H1 (cell line): ENCODE data around the gene LOXL1. TPM values are rescaled to one million over a fixed set of nuclear protein-coding genes. Genes with fewer than 3 reads are reported as not detected.

Source experiments
- CTCF ChIA-PET: fragments of 300-600 bp; sonication (Branson Sonifier 250); formaldehyde crosslinking; loops from one replicate; lab custom pipeline; 2021; ENCODE audit not compliant: partially characterized antibody; lab: Charles Lee
- POLR2A ChIA-PET: fragments of 300-600 bp; sonication (Branson Sonifier 250); formaldehyde crosslinking; loops from one replicate; lab custom pipeline; 2021; ENCODE audit warnings: inconsistent platforms; ENCODE audit not compliant: partially characterized antibody; lab: Charles Lee
- DNase-seq, 2 experiments: peaks; one replicate each; pipeline versions ENCODE4 v3.0.0 to v3.0.0-alpha.2; 2010 to 2022; ENCODE audit warnings: low spot score in 2 of 2, low read depth in 1 of 2, mixed read lengths in 1 of 2
- FAIRE-seq: peaks from 2 replicates; lab custom pipeline; 2011; peaks lifted over from hg19 to GRCh38; lab: Jason Lieb, UNC
- H2AFZ ChIP-seq: 2 replicates; pipeline ENCODE4 v1.8.1; 2012; ENCODE audit warnings: low read length, inconsistent platforms
- H2AK5ac ChIP-seq: 2 replicates; pipeline ENCODE4 v1.6.1; 2013; ENCODE audit warnings: low read depth, low read length
- H2BK120ac ChIP-seq: replicated peaks from 2 replicates; pipeline ENCODE3; 2013; ENCODE audit warnings: low read depth, low read length, inconsistent platforms
- H2BK12ac ChIP-seq: 2 replicates; pipeline ENCODE4 v1.6.1; 2013; ENCODE audit warnings: low read depth, low read length
- H2BK15ac ChIP-seq: 2 replicates; pipeline ENCODE4 v1.6.1; 2013; ENCODE audit warnings: low read length
- H2BK20ac ChIP-seq: 2 replicates; pipeline ENCODE4 v1.6.1; 2013; ENCODE audit warnings: low read length
- H2BK5ac ChIP-seq: 2 replicates; pipeline ENCODE4 v1.6.1; 2013; ENCODE audit warnings: low read depth, low read length
- H3K14ac ChIP-seq: 2 replicates; pipeline ENCODE4 v1.6.1; 2013; ENCODE audit warnings: inconsistent platforms; ENCODE audit not compliant: insufficient read length
- H3K18ac ChIP-seq: 2 replicates; pipeline ENCODE4 v1.6.1; 2013; ENCODE audit warnings: low read length; ENCODE audit errors: extremely low read depth
- H3K23ac ChIP-seq: 2 replicates; pipeline ENCODE4 v1.6.1; 2013; ENCODE audit warnings: inconsistent platforms; ENCODE audit not compliant: insufficient read length
- H3K23me2 ChIP-seq: 2 replicates; pipeline ENCODE4 v1.6.1; 2013; ENCODE audit warnings: low read depth, low read length
- H3K27ac ChIP-seq: 2 replicates; pipeline ENCODE4 v1.6.1; 2011; ENCODE audit warnings: low read depth, low read length, inconsistent platforms
- H3K27me3 ChIP-seq, 4 experiments: replicated peaks in 1 of 4; 1 replicate in 1 of 4; 2 replicates in 3 of 4; pipeline versions ENCODE4 v1.6.1 to v1.8.1; 2011 to 2013; ENCODE audit warnings: low read length in 3 of 4, mild to moderate bottlenecking in 3 of 4, inconsistent platforms in 2 of 4, mixed read lengths in 2 of 4, moderate library complexity in 1 of 4; ENCODE audit not compliant: control insufficient read depth in 3 of 4, insufficient read depth in 3 of 4; ENCODE audit errors: extremely low read depth in 1 of 4
- H3K36me3 ChIP-seq, 4 experiments: 2 replicates each; pipeline versions ENCODE4 v1.6.1 to v1.8.1; 2011 to 2013; ENCODE audit warnings: mild to moderate bottlenecking in 4 of 4, low read length in 3 of 4, moderate library complexity in 2 of 4, control low read depth in 1 of 4, inconsistent platforms in 1 of 4; ENCODE audit not compliant: insufficient read depth in 4 of 4, control insufficient read depth in 2 of 4
- H3K4ac ChIP-seq: replicated peaks from 2 replicates; pipeline ENCODE3; 2013; ENCODE audit warnings: low read length, low read depth, mixed read lengths, inconsistent platforms; ENCODE audit not compliant: insufficient read length
- H3K4me1 ChIP-seq, 4 experiments: replicated peaks in 1 of 4; 1 replicate in 1 of 4; 2 replicates in 3 of 4; pipeline versions ENCODE4 v1.6.1 to v1.8.1; 2011 to 2013; ENCODE audit warnings: low read length in 3 of 4, inconsistent platforms in 2 of 4, mixed read lengths in 1 of 4; ENCODE audit not compliant: insufficient read depth in 4 of 4, control insufficient read depth in 3 of 4
- H3K4me2 ChIP-seq, 2 experiments: 2 replicates each; pipeline versions ENCODE4 v1.6.1 to v1.8.1; 2011 to 2013; ENCODE audit warnings: low read depth in 2 of 2, low read length in 2 of 2, control low read depth in 1 of 2, inconsistent platforms in 1 of 2, mild to moderate bottlenecking in 1 of 2; ENCODE audit not compliant: insufficient read depth in 1 of 2
- H3K4me3 ChIP-seq, 4 experiments: fragments of 200-600, 300-600 bp in 1 of 4; sonication (generic), shearing (Covaris generic), sonication (Bioruptor Twin) in 1 of 4; 2 replicates each; pipeline versions ENCODE4 v1.5.1 to v1.8.1; 2011 to 2016; ENCODE audit warnings: low read length in 4 of 4, low read depth in 3 of 4, control low read depth in 2 of 4, inconsistent platforms in 2 of 4, mild to moderate bottlenecking in 2 of 4, mixed read lengths in 1 of 4, moderate library complexity in 1 of 4; ENCODE audit not compliant: insufficient read depth in 2 of 4; ENCODE audit errors: extremely low read depth in 1 of 4
- H3K56ac ChIP-seq: replicated peaks from 2 replicates; pipeline ENCODE3; 2013; ENCODE audit warnings: low read depth, mild to moderate bottlenecking, mixed read lengths, low read length, inconsistent platforms; ENCODE audit not compliant: insufficient read length
- H3K79me1 ChIP-seq: 2 replicates; pipeline ENCODE4 v1.6.1; 2013; ENCODE audit warnings: low read depth, low read length, control low read depth
- H3K79me2 ChIP-seq, 2 experiments: 2 replicates each; pipeline versions ENCODE4 v1.6.1 to v1.8.1; 2012 to 2013; ENCODE audit warnings: low read length in 2 of 2, mild to moderate bottlenecking in 2 of 2, inconsistent platforms in 1 of 2; ENCODE audit not compliant: insufficient read depth in 2 of 2, control insufficient read depth in 1 of 2
- H3K9ac ChIP-seq, 4 experiments: replicated peaks in 1 of 4; 1 replicate in 1 of 4; 2 replicates in 3 of 4; pipeline versions ENCODE4 v1.6.1 to v1.8.1; 2011 to 2013; ENCODE audit warnings: low read depth in 3 of 4, low read length in 3 of 4, control low read depth in 2 of 4, mild to moderate bottlenecking in 2 of 4, moderate library complexity in 2 of 4, inconsistent platforms in 1 of 4; ENCODE audit errors: extremely low read depth in 1 of 4
- H3K9me3 ChIP-seq, 2 experiments: 2 replicates each; pipeline versions ENCODE4 v1.6.1 to v1.8.1; 2012 to 2013; ENCODE audit warnings: mild to moderate bottlenecking in 2 of 2, moderate library complexity in 2 of 2, control low read depth in 1 of 2, inconsistent platforms in 1 of 2, low read depth in 1 of 2, low read length in 1 of 2, mixed read lengths in 1 of 2; ENCODE audit not compliant: insufficient read depth in 2 of 2
- H4K20me1 ChIP-seq, 2 experiments: replicated peaks in 1 of 2; 2 replicates each; pipeline versions ENCODE3 to v1.8.1; 2011 to 2013; ENCODE audit warnings: inconsistent platforms in 2 of 2, low read length in 2 of 2, mild to moderate bottlenecking in 1 of 2; ENCODE audit not compliant: insufficient read depth in 2 of 2, control insufficient read depth in 1 of 2
- H4K5ac ChIP-seq: 2 replicates; pipeline ENCODE4 v1.6.1; 2013; ENCODE audit warnings: low read length, low read depth, mixed read lengths, inconsistent platforms; ENCODE audit not compliant: insufficient read length
- H4K8ac ChIP-seq: 2 replicates; pipeline ENCODE4 v1.8.0; 2013; ENCODE audit warnings: mild to moderate bottlenecking, moderate library complexity, low read length, inconsistent platforms; ENCODE audit not compliant: insufficient read depth; ENCODE audit errors: extremely low read depth
- H4K91ac ChIP-seq: replicated peaks from 2 replicates; pipeline ENCODE3; 2013; ENCODE audit warnings: low read length, mixed read lengths, inconsistent platforms; ENCODE audit not compliant: insufficient read length
- BCL11A ChIP-seq, 2 experiments: IDR thresholded peaks; one replicate each; pipeline ENCODE4 v1.6.1; 2011; ENCODE audit warnings: low read depth in 2 of 2, low read length in 2 of 2, mild to moderate bottlenecking in 2 of 2
- E2F6 ChIP-seq: IDR thresholded peaks from 2 replicates; pipeline ENCODE4 v1.6.1; 2012; ENCODE audit warnings: inconsistent platforms
- EGR1 ChIP-seq: IDR thresholded peaks from 2 replicates; pipeline ENCODE4 v1.6.1; 2011; ENCODE audit warnings: low read depth, low read length, borderline replicate concordance
- EZH2 ChIP-seq: fragments of 200-600 bp; sonication (generic); IDR thresholded peaks from 2 replicates; pipeline ENCODE4 v1.7.1; 2012; ENCODE audit warnings: low read depth, mild to moderate bottlenecking, moderate library complexity, low read length, inconsistent platforms; ENCODE audit not compliant: severe bottlenecking
- GABPA ChIP-seq: IDR thresholded peaks from 2 replicates; pipeline ENCODE4 v1.6.1; 2011; ENCODE audit warnings: mild to moderate bottlenecking, low read length, moderate library complexity, borderline replicate concordance; ENCODE audit not compliant: insufficient read depth
- MAFK ChIP-seq: IDR thresholded peaks from 2 replicates; pipeline ENCODE4 v1.6.1; 2012; ENCODE audit warnings: low read depth, mild to moderate bottlenecking, improper control_type of control experiment, low read length
- WGBS, 2 experiments: shearing (Covaris generic) in 1 of 2; methylation state at CpG; one replicate each; pipeline versions ENCODE4 v1.1.6 to v1.1.7; 2013 to 2015; ENCODE audit warnings: low lambda C conversion rate in 2 of 2, mixed read lengths in 2 of 2, inconsistent platforms in 1 of 2, low coverage in 1 of 2, missing lambda C conversion rate in 1 of 2; ENCODE audit not compliant: insufficient replicate concordance in 2 of 2, insufficient coverage in 1 of 2, insufficient read length in 1 of 2; ENCODE audit errors: extremely low coverage in 1 of 2, missing lambda C conversion rate in 1 of 2; 5-methylcytosine and 5-hydroxymethylcytosine counted together
- polyA plus RNA-seq, 7 experiments: library from polyadenylated mRNA; depleted of rRNA in 3 of 7; stranded (reverse) in 5 of 7; unstranded in 2 of 7; fragments of >200 nt in 5 of 7; fragments of 200-250 nt in 2 of 7; gene quantifications; 1 replicate in 5 of 7; 2 replicates in 1 of 7; 4 replicates in 1 of 7; pipeline versions ENCODE4 v1.2.1 to v1.2.3, GENCODE V29; 2011 to 2013; ENCODE audit warnings: missing spikeins in 2 of 7, mixed read lengths in 2 of 7
- total RNA-seq: library from RNA; stranded (reverse); fragmentation: NEBNext Ultra II Directional; extraction: Animal tissue kit (Norgen Biotek cat#: 25700); gene quantifications from 2 replicates; pipeline ENCODE4 v1.2.1, GENCODE V29; 2021

Gene LOXL1
- total and polyA plus RNA-seq, 2 of the 8 experiments (the other 6 are each of a cell fraction or from before 2014, with no cell fraction given) = 8.1 to 14.4 TPM

- H3K9me3 ChIP-seq = no peaks in the 10 kb centered on the region
- no peak overlapping the region for H2AFZ ChIP-seq
- CTCF ChIA-PET = interaction anchor here (0.6 to 0.8 kb wide), 3 partner anchors 44 to 296 kb away, joined by 3 to 5 read pairs (median 3); no protein-coding TSS in a partner anchor
- no peak overlapping the region for H3K9ac ChIP-seq
- H2BK20ac ChIP-seq = no peak overlapping the region
- no peak overlapping the region for H3K4me3 ChIP-seq
- no peak overlapping the region for H4K91ac ChIP-seq
- no peak overlapping the region for H3K4me2 ChIP-seq
- no peak overlapping the region for H4K8ac ChIP-seq
- no peak overlapping the region for H4K5ac ChIP-seq
- H3K36me3 ChIP-seq = peaks cover 3 to 12% (median 7%) of the 10 kb centered on the region in 4 experiments; a peak in 4 of 8 replicates
- no peak overlapping the region for H3K56ac ChIP-seq
- H3K27me3 ChIP-seq = peaks cover 0 to 4% (median 1%) of the 10 kb centered on the region in 4 experiments; a peak in 1 of 7 replicates
- no peak overlapping the region for H2AK5ac ChIP-seq
- no peak overlapping the region for H2BK12ac ChIP-seq
- no peak for FAIRE-seq
- peaks cover 0 to 14% of the 10 kb centered on the region in 2 experiments; a peak in 2 of 4 replicates for H3K79me2 ChIP-seq
- no peaks in the 10 kb centered on the region for H3K79me1 ChIP-seq
- no peak overlapping the region for H2BK15ac ChIP-seq
- H3K23ac ChIP-seq = no peak overlapping the region
- no peak overlapping the region for H3K4ac ChIP-seq
- H3K27ac ChIP-seq = no peak overlapping the region
- H3K14ac ChIP-seq = no peak overlapping the region
- H2BK120ac ChIP-seq = no peak overlapping the region
- no peak for DNase-seq
- H3K4me1 ChIP-seq = peaks cover 0 to 3% (median under 1%) of the 10 kb centered on the region in 4 experiments; a peak in 2 of 7 replicates
- no peak overlapping the region for H3K18ac ChIP-seq
- peaks cover 0 to 2% of the 10 kb centered on the region in 2 experiments for H4K20me1 ChIP-seq
- POLR2A ChIA-PET = no interaction called here
- TF ChIP-seq EGR1 (no peak), MAFK (no peak), E2F6 (no peak), BCL11A (IDR thresholded peaks at IDR 0.05; ENCODE audit: low read depth in 2 of 2, low read length in 2 of 2) (no peak), EZH2 (no peak), GABPA (no peak)
- H3K23me2 ChIP-seq = peaks cover 8% of the 10 kb centered on the region; the same call in 1 of the 2 replicates
- WGBS, 2 experiments = 76% methylated on average over 5 of the region's 5 CpGs; no CpG with 5 or more reads in 1 of the 2 experiments
- no peak overlapping the region for H2BK5ac ChIP-seq
These were observed 70.7 kb downstream of the LOXL1 start for GRCh38 chr15:73996939-73997338.
